Cardiac muscle cell (in vitro differentiated cells and primary cell): ENCODE measurements around the gene OSBPL8. TPM values are rescaled to one million over a fixed set of nuclear protein-coding genes. Genes with fewer than 3 reads are reported as not detected.

Experiments used
- DNase-seq, 2 donors: peaks; one replicate each; pipeline versions ENCODE4 v3.0.0 to v3.0.0-alpha.2; 2010 to 2017; ENCODE audit warnings: low read depth in 1 of 2, low spot score in 1 of 2
- H3K27ac ChIP-seq: fragments of 200-600 bp; sonication (generic); 2 replicates; pipeline ENCODE4 v1.5.1; 2016
- H3K27me3 ChIP-seq: fragments of 200-600 bp; sonication (generic); 2 replicates; pipeline ENCODE4 v1.6.0; 2016; ENCODE audit warnings: control low read depth
- H3K36me3 ChIP-seq: fragments of 200-600 bp; sonication (generic); 2 replicates; pipeline ENCODE4 v1.5.1; 2016; ENCODE audit warnings: control low read depth
- H3K4me1 ChIP-seq: fragments of 200-600 bp; sonication (generic); 2 replicates; pipeline ENCODE4 v1.8.1; 2017; ENCODE audit warnings: low read depth, mild to moderate bottlenecking, mixed run types
- H3K4me3 ChIP-seq: fragments of 200-600 bp; sonication (generic); 2 replicates; pipeline ENCODE4 v1.5.1; 2016; ENCODE audit warnings: mild to moderate bottlenecking
- H3K9me3 ChIP-seq: fragments of 200-600 bp; sonication (generic); 2 replicates; pipeline ENCODE4 v1.5.1; 2017; ENCODE audit warnings: low read depth, mild to moderate bottlenecking, control low read depth
- polyA plus RNA-seq: library from polyadenylated mRNA; unstranded; fragments of >200 nt; fragmentation: Nextera tagmentation; extraction: Ambion mirVana; gene quantifications from 2 replicates; pipeline ENCODE4 v1.2.1, GENCODE V29; 2016
- total RNA-seq: library from RNA; depleted of rRNA; stranded (reverse); fragments of >200 nt; gene quantifications from 2 replicates; pipeline ENCODE4 v1.2.3, GENCODE V29; 2016
- TF ChIP-seq, protein P1 (sequence below): IDR thresholded peaks from 2 replicates; pipeline ENCODE4 v1.5.1; 2012; ENCODE audit warnings: low read depth, mild to moderate bottlenecking, low read length

Gene OSBPL8
- total and polyA plus RNA-seq, 2 experiments from 2014 or later = 25.6 to 143 TPM

DNA sequence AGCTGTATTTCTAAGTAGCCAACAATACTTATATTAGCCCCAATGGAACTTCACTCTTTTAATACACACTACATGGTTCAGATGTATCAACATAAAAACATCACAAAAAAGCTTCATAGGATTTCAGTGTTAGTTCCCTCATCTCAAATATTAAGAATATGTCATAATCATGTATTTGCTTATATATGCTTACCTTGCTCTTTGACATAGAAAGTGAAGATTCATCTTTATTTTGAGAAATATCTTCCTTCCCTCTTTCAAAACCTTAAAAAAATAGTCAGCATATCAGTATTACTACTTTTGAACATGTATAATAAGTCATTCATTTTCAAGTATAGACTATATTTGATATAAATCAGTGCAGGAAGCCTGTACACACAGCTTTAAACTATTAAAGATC, 149.2 kb downstream of the OSBPL8 start:
- Histone ChIP-seq H3K4me1 (no peaks in the 10 kb centered on the region), H3K4me3 (no peak overlapping the region), H3K9me3 (no peaks in the 10 kb centered on the region), H3K36me3 (no peaks in the 10 kb centered on the region), H3K27ac (no peak overlapping the region), H3K27me3 (no peaks in the 10 kb centered on the region)
- TF ChIP-seq, protein P1, sequence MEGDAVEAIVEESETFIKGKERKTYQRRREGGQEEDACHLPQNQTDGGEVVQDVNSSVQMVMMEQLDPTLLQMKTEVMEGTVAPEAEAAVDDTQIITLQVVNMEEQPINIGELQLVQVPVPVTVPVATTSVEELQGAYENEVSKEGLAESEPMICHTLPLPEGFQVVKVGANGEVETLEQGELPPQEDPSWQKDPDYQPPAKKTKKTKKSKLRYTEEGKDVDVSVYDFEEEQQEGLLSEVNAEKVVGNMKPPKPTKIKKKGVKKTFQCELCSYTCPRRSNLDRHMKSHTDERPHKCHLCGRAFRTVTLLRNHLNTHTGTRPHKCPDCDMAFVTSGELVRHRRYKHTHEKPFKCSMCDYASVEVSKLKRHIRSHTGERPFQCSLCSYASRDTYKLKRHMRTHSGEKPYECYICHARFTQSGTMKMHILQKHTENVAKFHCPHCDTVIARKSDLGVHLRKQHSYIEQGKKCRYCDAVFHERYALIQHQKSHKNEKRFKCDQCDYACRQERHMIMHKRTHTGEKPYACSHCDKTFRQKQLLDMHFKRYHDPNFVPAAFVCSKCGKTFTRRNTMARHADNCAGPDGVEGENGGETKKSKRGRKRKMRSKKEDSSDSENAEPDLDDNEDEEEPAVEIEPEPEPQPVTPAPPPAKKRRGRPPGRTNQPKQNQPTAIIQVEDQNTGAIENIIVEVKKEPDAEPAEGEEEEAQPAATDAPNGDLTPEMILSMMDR = no peak
- no peak for DNase-seq

DNA sequence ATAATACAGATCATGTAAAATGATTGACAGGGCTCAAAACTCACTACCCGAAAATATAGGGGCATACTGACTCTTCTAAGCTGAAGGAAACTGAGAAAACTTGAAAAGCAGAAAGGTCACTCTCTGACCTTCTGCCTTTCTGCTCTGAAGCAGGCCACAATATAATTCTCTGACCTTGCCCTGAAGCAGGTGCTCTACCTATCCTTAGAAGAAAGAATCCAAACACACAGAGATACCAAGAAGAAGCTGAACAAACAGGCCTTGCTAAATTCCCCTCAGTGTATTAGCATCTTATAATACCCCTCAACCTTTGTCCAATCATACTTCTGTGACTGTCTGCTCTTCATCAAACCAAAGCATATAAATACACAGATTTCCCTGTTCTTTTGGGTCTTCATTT, 150.5 kb downstream of the OSBPL8 start:
- Histone ChIP-seq H3K4me3 (no peak overlapping the region), H3K9me3 (no peaks in the 10 kb centered on the region), H3K4me1 (no peaks in the 10 kb centered on the region), H3K27me3 (no peaks in the 10 kb centered on the region), H3K36me3 (no peaks in the 10 kb centered on the region), H3K27ac (peak overlapping the region; percentile 34)
- no peak for DNase-seq
- TF ChIP-seq, protein P1 = no peak

DNA sequence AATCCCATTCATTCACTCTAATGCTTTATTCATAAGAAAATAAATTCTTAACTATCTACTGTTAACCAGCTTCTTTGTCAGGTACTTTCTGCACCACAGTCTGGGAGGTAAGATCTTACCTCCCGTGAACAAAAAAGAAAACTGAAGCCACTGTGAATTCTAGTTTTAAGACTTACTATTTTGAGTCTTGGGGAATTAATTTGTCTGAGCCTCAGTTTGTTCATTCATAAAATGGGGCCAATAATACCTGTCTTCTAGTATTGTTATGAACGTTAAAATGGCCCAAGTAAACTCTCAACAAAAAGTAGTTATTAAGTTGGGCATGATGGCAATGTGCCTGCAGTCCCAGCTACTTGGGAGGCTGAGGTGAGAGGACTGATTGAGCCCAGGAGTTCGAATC, 151.9 kb downstream of the OSBPL8 start:
- H3K27me3 ChIP-seq = no peaks in the 10 kb centered on the region
- peaks cover under 1% of the 10 kb centered on the region for H3K4me1 ChIP-seq
- H3K36me3 ChIP-seq = no peaks in the 10 kb centered on the region
- no peak for DNase-seq
- H3K9me3 ChIP-seq = no peaks in the 10 kb centered on the region
- H3K27ac ChIP-seq = no peak overlapping the region
- TF ChIP-seq, protein P1 = no peak
- H3K4me3 ChIP-seq = no peak overlapping the region

GRCh38 chr12:76402259-76402658, 157.3 kb downstream of the OSBPL8 start:
- H3K4me1 ChIP-seq = peaks cover 11% of the 10 kb centered on the region
- TF ChIP-seq, protein P1 = no peak
- no peak overlapping the region for H3K4me3 ChIP-seq
- no peak for DNase-seq
- H3K27ac ChIP-seq = peak overlapping the region; percentile 13
- no peaks in the 10 kb centered on the region for H3K9me3 ChIP-seq
- H3K27me3 ChIP-seq = no peaks in the 10 kb centered on the region
- peaks cover 15% of the 10 kb centered on the region for H3K36me3 ChIP-seq

DNA sequence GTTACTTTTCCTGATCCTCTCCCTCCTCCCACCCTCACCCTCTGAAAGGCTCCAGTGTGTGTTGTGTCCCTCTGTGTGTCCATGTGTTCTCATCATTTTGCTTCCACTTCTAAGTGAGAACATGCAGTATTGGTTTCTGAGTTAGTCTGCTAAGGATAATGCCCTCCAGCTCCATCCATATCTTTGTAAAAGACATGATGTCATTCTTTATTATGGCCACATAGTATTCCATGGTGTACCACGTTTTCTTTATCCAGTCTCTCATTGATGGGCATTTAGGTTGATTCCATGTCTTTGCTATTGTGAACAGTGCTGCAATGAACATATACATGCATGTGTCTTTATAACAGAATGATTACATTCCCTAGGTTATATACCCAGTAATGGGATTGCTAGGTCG, 159.4 kb downstream of the OSBPL8 start:
- no peak for DNase-seq
- TF ChIP-seq, protein P1 = no peak
- H3K27ac ChIP-seq = no peak overlapping the region
- H3K27me3 ChIP-seq = no peaks in the 10 kb centered on the region
- no peaks in the 10 kb centered on the region for H3K9me3 ChIP-seq
- peaks cover 15% of the 10 kb centered on the region for H3K36me3 ChIP-seq
- H3K4me1 ChIP-seq = peaks cover 11% of the 10 kb centered on the region
- no peak overlapping the region for H3K4me3 ChIP-seq

DNA sequence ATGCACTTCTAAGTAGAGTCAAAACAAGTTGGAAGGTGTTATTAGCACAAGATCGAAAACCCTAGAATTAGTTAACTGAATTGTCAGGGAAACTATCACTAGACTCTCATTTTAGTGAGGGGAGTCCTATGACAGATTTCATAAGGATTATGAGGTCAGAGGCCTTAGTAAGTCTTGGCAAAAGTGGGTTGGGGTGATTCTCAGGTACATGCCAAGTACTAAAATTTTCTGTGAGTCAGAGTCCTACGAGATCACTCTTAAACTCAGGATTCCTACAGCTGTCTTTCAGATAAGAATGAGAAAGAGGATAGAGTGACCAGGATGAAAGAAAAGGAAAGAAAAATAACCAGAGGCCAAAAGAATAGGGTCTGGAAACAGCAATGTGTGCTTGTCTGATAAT, 160.5 kb downstream of the OSBPL8 start:
- TF ChIP-seq, protein P1 = no peak
- DNase-seq = no peak
- Histone ChIP-seq H3K4me1 (peaks cover 11% of the 10 kb centered on the region), H3K27me3 (no peaks in the 10 kb centered on the region), H3K4me3 (no peak overlapping the region), H3K27ac (no peak overlapping the region), H3K9me3 (no peaks in the 10 kb centered on the region), H3K36me3 (peaks cover 15% of the 10 kb centered on the region)
